GM19463 (cell line): ENCODE results near the gene SHPK.

ENCODE experiments used
- ATAC-seq: cut with Tn5 transposase; IDR thresholded peaks from one replicate; pipeline ENCODE4 v1.9.1; 2021; ENCODE audit warnings: mild to moderate bottlenecking, moderate library complexity; ENCODE audit not compliant: unreplicated experiment

SHPK gene

DNA sequence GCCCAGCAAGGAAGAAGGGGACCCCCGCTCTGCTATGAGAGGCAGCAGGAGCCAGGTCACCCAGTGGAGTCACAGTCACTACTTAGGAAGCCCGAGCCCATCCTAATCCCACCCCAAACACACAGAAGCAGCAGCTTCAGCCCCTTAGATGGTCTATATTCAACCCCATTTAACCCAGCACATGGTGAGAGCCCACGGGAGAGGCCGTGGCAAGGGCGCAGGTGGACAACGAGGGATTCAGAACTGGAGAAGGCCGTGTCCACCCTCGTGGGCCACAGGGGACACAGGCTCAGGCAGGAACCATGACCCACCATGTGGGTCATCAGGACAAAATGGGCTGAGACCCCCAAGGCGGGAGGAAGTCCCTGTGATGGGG is 76.8 kb downstream of the SHPK start:
- no peak for ATAC-seq

DNA sequence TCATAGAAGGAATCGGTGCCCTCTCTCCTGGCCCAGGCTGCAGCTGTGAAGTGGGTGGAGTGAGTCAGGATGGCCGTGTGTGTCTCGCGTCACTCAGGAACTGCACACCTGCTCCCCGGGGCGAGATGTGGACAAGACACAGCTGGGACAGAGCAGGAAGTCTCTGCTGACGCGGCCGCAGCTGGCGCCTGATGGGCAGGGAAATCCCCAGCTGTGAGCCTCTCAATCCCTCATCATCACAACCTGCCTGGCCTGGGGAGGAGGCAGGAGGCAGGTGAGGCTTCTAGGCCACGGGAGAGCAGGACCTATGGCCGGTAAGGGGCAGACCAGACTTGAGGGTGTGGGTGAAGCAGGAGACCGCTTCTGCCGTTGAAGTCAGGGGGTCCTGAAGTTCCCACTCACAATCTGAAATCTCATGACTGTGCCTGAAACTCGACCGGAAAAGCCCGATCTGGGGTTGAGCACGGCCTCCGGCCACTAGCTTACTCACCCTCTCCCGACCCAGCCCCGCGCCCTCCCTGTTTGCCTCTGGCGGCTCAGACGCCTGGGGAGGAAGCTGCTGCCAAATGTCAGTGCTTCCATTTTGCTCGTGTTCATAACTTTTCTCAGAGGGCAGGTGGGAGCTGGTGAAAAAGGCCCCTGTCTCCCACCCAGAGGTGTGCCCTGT is 77.3 kb downstream of the SHPK start:
- ATAC-seq = peak; percentile 69
